Myocyte (in vitro differentiated cells): ENCODE data around the gene ANKMY1. TPM values are rescaled to one million over a fixed set of nuclear protein-coding genes. Genes with fewer than 3 reads are reported as not detected.
"Not testable (repeated sequence)": the region's sequence is repeated elsewhere in the genome, so short reads cannot be mapped to it uniquely, and the experiment has no call there.

Source experiments
- DNase-seq: peaks from one replicate; pipeline ENCODE4 v3.0.0-alpha.2; 2012; ENCODE audit warnings: low read depth
- total RNA-seq: library from RNA; depleted of rRNA; stranded (reverse); fragments of >200 nt; gene quantifications from 2 replicates; pipeline ENCODE4 v1.2.3, GENCODE V29; 2014

ANKMY1 gene
- total RNA-seq, 1 donor from 2014 or later, result 5.3 TPM

- no peak for DNase-seq
Measured at GRCh38 chr2:240507060-240507777, 50.6 kb downstream of the ANKMY1 start.

- DNase-seq, result no peak
Measured at GRCh38 chr2:240506406-240507059, 51.3 kb downstream of the ANKMY1 start.

GRCh38 chr2:240505910-240506309 is 51.9 kb downstream of the ANKMY1 start:
- DNase-seq, result no peak

- DNase-seq, result no peak
Measured at GRCh38 chr2:240503848-240504247, 53.9 kb downstream of the ANKMY1 start.

- DNase-seq, result no peak
Measured at GRCh38 chr2:240503375-240503774, 54.4 kb downstream of the ANKMY1 start.

GRCh38 chr2:240502430-240503121 is 55.2 kb downstream of the ANKMY1 start:
- no peak for DNase-seq

GRCh38 chr2:240502059-240502429 is 55.7 kb downstream of the ANKMY1 start:
- no peak for DNase-seq

GRCh38 chr2:240501531-240501991 is 56.2 kb downstream of the ANKMY1 start:
- DNase-seq, result no peak

- no peak for DNase-seq
Measured at GRCh38 chr2:240500561-240501423, 57.0 kb downstream of the ANKMY1 start.

- DNase-seq, result no peak
Measured at GRCh38 chr2:240499309-240500301, 58.2 kb downstream of the ANKMY1 start.

GRCh38 chr2:240498958-240499260 is 58.9 kb downstream of the ANKMY1 start:
- no peak for DNase-seq

- peak; percentile 63 for DNase-seq
Measured at GRCh38 chr2:240498171-240498957, 59.4 kb downstream of the ANKMY1 start.

GRCh38 chr2:240497082-240497481 is 60.7 kb downstream of the ANKMY1 start:
- DNase-seq, result peak; percentile 28

- not testable (repeated sequence) for DNase-seq
Measured at GRCh38 chr2:240494942-240495341, 62.8 kb downstream of the ANKMY1 start.

GRCh38 chr2:240494194-240494793 is 63.5 kb downstream of the ANKMY1 start:
- DNase-seq, result no peak

- DNase-seq, result no peak
Measured at GRCh38 chr2:240491483-240491882, 66.3 kb downstream of the ANKMY1 start.

- DNase-seq, result no peak
Measured at GRCh38 chr2:240482141-240482540, 75.6 kb downstream of the ANKMY1 start.

GRCh38 chr2:240481720-240482119 is 76.1 kb downstream of the ANKMY1 start:
- DNase-seq, result no peak
